ENCODE measurements around the gene BRF1.

- TF ChIP-seq CTCF (IDR thresholded peaks at IDR 0.05) (no peak), POLR2A (IDR thresholded peaks at IDR 0.05) (no peak), EP300 (IDR thresholded peaks at IDR 0.05) (no peak)
Measured at GRCh38 chr14:105159344-105159743, 141.5 kb downstream of the BRF1 start.

All from ovary (tissue), 3 donors.